B cell (primary cell): ENCODE results near the gene RAB8B. TPM values are rescaled to one million over a fixed set of nuclear protein-coding genes. Genes with fewer than 3 reads are reported as not detected.

Experiments used
- ATAC-seq: fragments of 200-7000 bp; cut with Tn5 transposase; one replicate; pipeline ENCODE4 v1.10.0; 2021; ENCODE audit warnings: low read depth, mild to moderate bottlenecking, moderate number of reproducible peaks, moderate library complexity
- CTCF ChIA-PET: fragments of 350-600 bp; sonication (Branson Sonifier 250); formaldehyde crosslinking; loops from one replicate; lab custom pipeline; 2021; ENCODE audit warnings: antibody characterized with exemption, inconsistent platforms; lab: Charles Lee
- POLR2A ChIA-PET: fragments of 350-600 bp; sonication (Branson Sonifier 250); formaldehyde crosslinking; loops from one replicate; lab custom pipeline; 2021; ENCODE audit warnings: antibody characterized with exemption; lab: Charles Lee
- DNase-seq: peaks from one replicate; pipeline ENCODE4 v3.0.0; 2013
- H2AFZ ChIP-seq: 2 replicates; pipeline ENCODE4 v1.6.1; 2012; ENCODE audit warnings: mild to moderate bottlenecking, low read depth, low read length; ENCODE audit not compliant: insufficient read depth, poor library complexity, severe bottlenecking
- H3K27ac ChIP-seq, 2 donors: 1 replicate in 1 of 2; 2 replicates in 1 of 2; pipeline ENCODE4 v1.5.1; 2012 to 2013; ENCODE audit warnings: low read length in 2 of 2, mild to moderate bottlenecking in 2 of 2, moderate library complexity in 1 of 2
- H3K27me3 ChIP-seq, 4 experiments: fragments of 200-600 bp in 1 of 4; sonication (generic) in 1 of 4; replicated peaks in 1 of 4; 1 replicate in 2 of 4; 2 replicates in 2 of 4; pipeline versions ENCODE4 v1.6.1 to v1.7.0; 2013 to 2016; ENCODE audit warnings: low read length in 3 of 4, mild to moderate bottlenecking in 2 of 4, mixed read lengths in 1 of 4, moderate library complexity in 1 of 4; ENCODE audit not compliant: insufficient read depth in 4 of 4, control insufficient read depth in 3 of 4; ENCODE audit errors: control extremely low read depth in 1 of 4
- H3K36me3 ChIP-seq, 2 experiments: replicated peaks in 1 of 2; 1 replicate in 1 of 2; 2 replicates in 1 of 2; pipeline versions ENCODE4 v1.6.1 to v1.7.1; 2013; ENCODE audit warnings: low read length in 1 of 2; ENCODE audit not compliant: insufficient read depth in 2 of 2, control insufficient read depth in 1 of 2; ENCODE audit errors: control extremely low read depth in 1 of 2, extremely low read depth in 1 of 2
- H3K4me1 ChIP-seq, 2 donors: fragments of 200-600 bp in 1 of 2; sonication (generic) in 1 of 2; 1 replicate in 1 of 2; 2 replicates in 1 of 2; pipeline versions ENCODE4 v1.5.1 to v1.6.1; 2013 to 2017; ENCODE audit warnings: low read length in 2 of 2; ENCODE audit not compliant: control insufficient read depth in 2 of 2, insufficient read depth in 2 of 2
- H3K4me2 ChIP-seq: replicated peaks from 2 replicates; pipeline ENCODE3; 2012; ENCODE audit warnings: mild to moderate bottlenecking, low read depth, low read length; ENCODE audit not compliant: poor library complexity, severe bottlenecking
- H3K4me3 ChIP-seq, 5 experiments: fragments of 200-600 bp in 1 of 5; sonication (generic) in 1 of 5; 1 replicate in 3 of 5; 2 replicates in 2 of 5; pipeline versions ENCODE4 v1.5.1 to v1.7.0; 2011 to 2016; ENCODE audit warnings: low read length in 4 of 5, mild to moderate bottlenecking in 4 of 5, low read depth in 2 of 5, control low read depth in 1 of 5, moderate library complexity in 1 of 5; ENCODE audit not compliant: insufficient read depth in 1 of 5; ENCODE audit errors: control extremely low read depth in 1 of 5, extremely low read depth in 1 of 5
- H3K79me2 ChIP-seq: fragments of 200-600 bp; sonication (generic); one replicate; pipeline ENCODE4 v1.6.0; 2016; ENCODE audit warnings: low read length; ENCODE audit not compliant: control insufficient read depth, insufficient read depth
- H3K9ac ChIP-seq: fragments of 200-600 bp; sonication (generic); 2 replicates; pipeline ENCODE4 v1.6.1; 2017; ENCODE audit warnings: mild to moderate bottlenecking, low read length, moderate library complexity
- H3K9me3 ChIP-seq, 3 donors: one replicate each; pipeline versions ENCODE4 v1.6.1 to v1.7.1; 2013; ENCODE audit warnings: low read length in 2 of 3; ENCODE audit not compliant: control insufficient read depth in 2 of 3, insufficient read depth in 1 of 3; ENCODE audit errors: control extremely low read depth in 1 of 3
- H4K20me1 ChIP-seq: 2 replicates; pipeline ENCODE4 v1.6.0; 2012; ENCODE audit warnings: mild to moderate bottlenecking, low read length; ENCODE audit not compliant: insufficient read depth, control insufficient read depth, poor library complexity, severe bottlenecking
- H3K27ac Mint-ChIP-seq: one replicate; pipeline ENCODE4 v1.8.0; 2021; ENCODE audit warnings: mixed read lengths
- H3K27me3 Mint-ChIP-seq: one replicate; pipeline ENCODE4 v1.8.0; 2021; ENCODE audit warnings: mixed read lengths
- H3K4me1 Mint-ChIP-seq: one replicate; pipeline ENCODE4 v1.8.0; 2021; ENCODE audit warnings: mixed read lengths
- H3K4me3 Mint-ChIP-seq: one replicate; pipeline ENCODE4 v1.8.0; 2021; ENCODE audit warnings: mixed read lengths
- H3K9me3 Mint-ChIP-seq: one replicate; pipeline ENCODE4 v1.8.0; 2022; ENCODE audit warnings: mixed read lengths; ENCODE audit not compliant: insufficient read depth
- CTCF ChIP-seq: fragments of 200-600 bp; IDR thresholded peaks from one replicate; pipeline ENCODE4 v1.8.0; 2022; ENCODE audit warnings: antibody characterized with exemption, mild to moderate bottlenecking
- EZH2 ChIP-seq: IDR thresholded peaks from 2 replicates; pipeline ENCODE4 v1.6.1; 2012; ENCODE audit warnings: borderline replicate concordance, low read depth, mild to moderate bottlenecking, moderate library complexity, low read length; ENCODE audit not compliant: insufficient read depth, poor library complexity, severe bottlenecking
- WGBS: methylation state at CpG from one replicate; pipeline ENCODE4 v1.1.5; 2013; ENCODE audit warnings: missing lambda C conversion rate; ENCODE audit not compliant: insufficient coverage; 5-methylcytosine and 5-hydroxymethylcytosine counted together
- intact Hi-C: fragments of 100-400 bp; cut with micrococcal nuclease; formaldehyde crosslinking; loops from one replicate; pipeline ENCODE4 v1.10.0; 2022
- polyA plus RNA-seq: library from polyadenylated mRNA; depleted of rRNA; stranded (reverse); fragments of >200 nt; gene quantifications from 2 replicates; pipeline ENCODE4 v1.2.3, GENCODE V29; 2012
- total RNA-seq, 2 donors: library from RNA; stranded (reverse); fragments of 120-200 nt in 1 of 2; gene quantifications; 1 replicate in 1 of 2; 2 replicates in 1 of 2; pipeline versions ENCODE4 v1.2.3 to v1.2.4, GENCODE V29; 2013 to 2022

The RAB8B gene
- total and polyA plus RNA-seq, 2 donors (not counting 1 experiment from before 2014, with no cell fraction given) = 9.6 to 61.3 TPM

- no peak for DNase-seq
- Mint-ChIP-seq H3K4me3 (no peak overlapping the region), H3K4me1 (peaks cover 7% of the 10 kb centered on the region), H3K27me3 (no peaks in the 10 kb centered on the region), H3K27ac (no peak overlapping the region), H3K9me3 (no peaks in the 10 kb centered on the region)
- no peak overlapping the region for H3K27ac ChIP-seq
- no peaks in the 10 kb centered on the region for H4K20me1 ChIP-seq
- no peak for ATAC-seq
- no peaks in the 10 kb centered on the region for H3K36me3 ChIP-seq
- H3K79me2 ChIP-seq = no peaks in the 10 kb centered on the region
- WGBS = no CpG with 5 or more reads among the region's 1 CpG
- POLR2A ChIA-PET = no interaction called here
- TF ChIP-seq CTCF = no peak
- intact Hi-C loops = no loop called here
- no peak overlapping the region for H3K4me2 ChIP-seq
- no peak overlapping the region for H2AFZ ChIP-seq
- no peaks in the 10 kb centered on the region for H3K4me1 ChIP-seq
- no peak overlapping the region for H3K9ac ChIP-seq
- CTCF ChIA-PET = interaction anchor here (1.2 kb wide), 1 partner anchor 90 kb away, joined by 3 read pairs; no protein-coding TSS in a partner anchor
- no peaks in the 10 kb centered on the region for H3K9me3 ChIP-seq
- no peaks in the 10 kb centered on the region for H3K27me3 ChIP-seq
- no peak overlapping the region for H3K4me3 ChIP-seq
Observed at GRCh38 chr15:63312286-63312685, 122.9 kb downstream of the RAB8B start.

GRCh38 chr15:63313825-63314224 lies 124.4 kb downstream of the RAB8B start:
- Histone ChIP-seq H2AFZ (no peak overlapping the region), H3K4me3 (no peak overlapping the region), H4K20me1 (no peaks in the 10 kb centered on the region), H3K27me3 (no peaks in the 10 kb centered on the region), H3K4me2 (no peak overlapping the region), H3K27ac (no peak overlapping the region), H3K9me3 (no peaks in the 10 kb centered on the region), H3K79me2 (no peaks in the 10 kb centered on the region), H3K36me3 (no peaks in the 10 kb centered on the region), H3K4me1 (no peaks in the 10 kb centered on the region), H3K9ac (no peak overlapping the region)
- Mint-ChIP-seq H3K9me3 (no peaks in the 10 kb centered on the region), H3K27ac (no peak overlapping the region), H3K4me1 (peaks cover 7% of the 10 kb centered on the region), H3K27me3 (no peaks in the 10 kb centered on the region), H3K4me3 (no peak overlapping the region)
- no peak for TF ChIP-seq CTCF
- TF ChIP-seq EZH2 = no peak
- CTCF ChIA-PET = no interaction called here
- ATAC-seq (no peak), DNase-seq (no peak)
- 100% methylated on average over 2 of the region's 4 CpGs for WGBS
- POLR2A ChIA-PET = no interaction called here
- intact Hi-C loops = no loop called here
